Measurements from ENCODE around the gene TBX4. TPM values are rescaled to one million over a fixed set of nuclear protein-coding genes. Genes with fewer than 3 reads are reported as not detected.
A peak's percentile ranks its signal among the peaks of the same experiment; 100 is the strongest.

The TBX4 gene
- total RNA-seq, 1 donor from 2014 or later = 56.6 TPM

DNA sequence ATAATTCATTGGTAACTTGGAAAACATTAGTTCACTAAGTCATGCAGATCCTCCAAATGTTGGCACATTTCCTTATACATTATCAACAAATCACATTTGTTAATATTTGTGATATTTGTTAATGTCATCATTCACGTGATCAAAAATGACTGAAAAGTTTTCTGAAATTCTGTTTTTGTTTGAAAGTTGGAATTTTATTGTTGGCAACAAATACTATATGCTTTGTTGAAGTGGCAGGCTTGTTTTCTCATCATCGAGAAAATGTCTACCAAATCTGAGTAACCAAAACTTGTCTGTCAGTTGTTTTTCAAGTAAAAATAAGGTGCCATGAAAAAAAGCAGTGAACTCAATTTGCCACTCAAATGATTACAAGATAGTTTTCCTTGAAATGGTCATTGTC lies 75.9 kb downstream of the TBX4 start:
- Mint-ChIP-seq H3K27ac (no peak overlapping the region), H3K4me3 (no peak overlapping the region), H3K9me3 (no peaks in the 10 kb centered on the region), H3K27me3 (ENCODE audit: low read depth) (no peaks in the 10 kb centered on the region), H3K36me3 (no peaks in the 10 kb centered on the region), H3K4me1 (peaks cover 34% of the 10 kb centered on the region)
- DNase-seq (ENCODE audit: low spot score in 2 of 2, unreplicated experiment in 2 of 2) = no peak
- TF ChIP-seq, protein P1, sequence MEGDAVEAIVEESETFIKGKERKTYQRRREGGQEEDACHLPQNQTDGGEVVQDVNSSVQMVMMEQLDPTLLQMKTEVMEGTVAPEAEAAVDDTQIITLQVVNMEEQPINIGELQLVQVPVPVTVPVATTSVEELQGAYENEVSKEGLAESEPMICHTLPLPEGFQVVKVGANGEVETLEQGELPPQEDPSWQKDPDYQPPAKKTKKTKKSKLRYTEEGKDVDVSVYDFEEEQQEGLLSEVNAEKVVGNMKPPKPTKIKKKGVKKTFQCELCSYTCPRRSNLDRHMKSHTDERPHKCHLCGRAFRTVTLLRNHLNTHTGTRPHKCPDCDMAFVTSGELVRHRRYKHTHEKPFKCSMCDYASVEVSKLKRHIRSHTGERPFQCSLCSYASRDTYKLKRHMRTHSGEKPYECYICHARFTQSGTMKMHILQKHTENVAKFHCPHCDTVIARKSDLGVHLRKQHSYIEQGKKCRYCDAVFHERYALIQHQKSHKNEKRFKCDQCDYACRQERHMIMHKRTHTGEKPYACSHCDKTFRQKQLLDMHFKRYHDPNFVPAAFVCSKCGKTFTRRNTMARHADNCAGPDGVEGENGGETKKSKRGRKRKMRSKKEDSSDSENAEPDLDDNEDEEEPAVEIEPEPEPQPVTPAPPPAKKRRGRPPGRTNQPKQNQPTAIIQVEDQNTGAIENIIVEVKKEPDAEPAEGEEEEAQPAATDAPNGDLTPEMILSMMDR (IDR thresholded peaks at IDR 0.05; ENCODE audit: unreplicated experiment) = no peak

DNA sequence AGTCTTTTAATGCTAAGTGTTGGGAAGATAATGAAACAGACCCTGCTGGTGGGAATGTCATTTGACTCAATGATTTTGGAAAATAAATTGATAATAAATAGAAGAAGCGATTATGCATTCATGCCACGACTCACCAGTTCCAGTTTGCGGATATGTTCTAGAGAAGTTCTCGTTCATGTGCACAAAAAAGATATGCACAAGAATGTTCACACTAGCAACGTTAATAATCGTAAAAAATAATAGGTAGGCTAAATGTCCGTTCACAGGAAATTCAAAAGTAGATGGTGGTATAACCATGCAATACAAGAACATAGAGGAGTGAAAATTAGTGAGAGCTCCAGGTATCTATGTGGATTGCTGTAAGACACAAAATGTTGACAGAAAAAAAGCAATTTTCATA lies 79.0 kb downstream of the TBX4 start:
- Mint-ChIP-seq H3K4me3 (no peak overlapping the region), H3K4me1 (peaks cover 30% of the 10 kb centered on the region), H3K27me3 (ENCODE audit: low read depth) (no peaks in the 10 kb centered on the region), H3K9me3 (no peaks in the 10 kb centered on the region), H3K27ac (no peak overlapping the region), H3K36me3 (no peaks in the 10 kb centered on the region)
- TF ChIP-seq, protein P1 (IDR thresholded peaks at IDR 0.05; ENCODE audit: unreplicated experiment) = no peak
- DNase-seq (ENCODE audit: low spot score in 2 of 2, unreplicated experiment in 2 of 2) = no peak

DNA sequence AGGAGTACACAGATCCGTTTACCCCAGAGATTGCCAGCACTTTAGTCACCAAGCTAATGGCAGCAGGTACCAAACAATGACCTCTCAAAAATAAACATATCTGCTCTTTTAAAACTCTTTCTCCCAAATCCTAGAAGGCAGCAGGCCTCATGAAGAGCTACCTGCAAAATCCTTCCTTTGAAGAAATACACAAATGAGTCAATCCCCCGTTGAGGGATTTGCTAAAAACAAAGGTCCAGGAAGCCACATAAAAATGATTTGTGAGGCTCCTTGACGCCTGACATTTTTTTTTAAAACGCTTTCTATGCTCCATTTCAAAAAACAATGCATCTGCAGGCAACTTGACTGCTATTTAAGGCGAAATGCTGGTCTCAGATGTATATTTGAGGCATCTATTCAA lies 80.6 kb downstream of the TBX4 start:
- peak overlapping the region; percentile 72 for H3K27ac Mint-ChIP-seq
- no peaks in the 10 kb centered on the region for H3K27me3 Mint-ChIP-seq (ENCODE audit: low read depth)
- H3K36me3 Mint-ChIP-seq = no peaks in the 10 kb centered on the region
- TF ChIP-seq, protein P1 (IDR thresholded peaks at IDR 0.05; ENCODE audit: unreplicated experiment) = no peak
- no peak overlapping the region for H3K4me3 Mint-ChIP-seq
- peaks cover 25% of the 10 kb centered on the region for H3K4me1 Mint-ChIP-seq
- no peaks in the 10 kb centered on the region for H3K9me3 Mint-ChIP-seq
- DNase-seq (ENCODE audit: low spot score in 2 of 2, unreplicated experiment in 2 of 2) = no peak

DNA sequence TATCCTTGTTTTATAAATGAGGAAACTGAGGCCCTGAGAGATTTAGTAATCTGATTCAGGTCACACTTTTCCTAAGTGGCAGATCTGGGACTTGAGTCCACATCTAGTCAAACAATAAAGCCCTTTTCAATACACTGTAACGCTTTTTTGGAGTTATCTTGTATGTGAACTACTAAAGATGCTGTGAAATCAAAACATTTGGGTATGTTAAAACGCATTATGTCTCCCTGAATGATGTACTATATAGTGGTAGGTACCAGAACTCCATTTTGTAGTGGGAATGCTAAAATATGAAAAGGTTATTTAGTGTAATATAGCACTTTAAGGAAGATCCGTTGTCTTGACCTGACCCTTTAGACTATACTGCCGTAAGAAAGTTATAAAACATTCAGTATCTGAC lies 81.6 kb downstream of the TBX4 start:
- H3K4me1 Mint-ChIP-seq = peaks cover 25% of the 10 kb centered on the region
- H3K9me3 Mint-ChIP-seq = no peaks in the 10 kb centered on the region
- peak overlapping the region; percentile 70 for H3K27ac Mint-ChIP-seq
- H3K36me3 Mint-ChIP-seq = no peaks in the 10 kb centered on the region
- no peak overlapping the region for H3K4me3 Mint-ChIP-seq
- no peaks in the 10 kb centered on the region for H3K27me3 Mint-ChIP-seq (ENCODE audit: low read depth)
- DNase-seq (ENCODE audit: low spot score in 2 of 2, unreplicated experiment in 2 of 2) = no peak
- TF ChIP-seq, protein P1 (IDR thresholded peaks at IDR 0.05; ENCODE audit: unreplicated experiment) = no peak

DNA sequence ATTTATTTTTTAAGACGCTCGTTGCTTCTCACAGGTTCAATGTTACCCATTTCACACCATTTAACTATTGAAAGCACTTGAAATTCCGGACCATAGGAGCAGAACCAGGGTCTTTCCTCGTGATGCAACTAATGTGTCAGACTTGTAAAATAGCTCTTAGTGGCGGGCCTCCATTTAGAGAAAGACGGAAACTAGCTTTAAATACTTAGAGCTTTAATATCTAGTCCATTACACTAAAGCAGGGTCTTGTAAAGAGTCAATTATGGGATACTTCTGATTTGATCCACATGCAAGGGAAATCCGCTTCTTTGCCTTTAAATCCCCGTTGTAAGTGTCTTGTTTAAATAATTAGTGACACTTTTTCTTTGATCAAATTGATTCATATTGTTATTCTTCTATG lies 82.2 kb downstream of the TBX4 start:
- Mint-ChIP-seq H3K27ac (peak overlapping the region; percentile 70), H3K4me3 (no peak overlapping the region), H3K9me3 (no peaks in the 10 kb centered on the region), H3K27me3 (ENCODE audit: low read depth) (no peaks in the 10 kb centered on the region), H3K36me3 (no peaks in the 10 kb centered on the region), H3K4me1 (peaks cover 25% of the 10 kb centered on the region)
- no peak for DNase-seq (ENCODE audit: low spot score in 2 of 2, unreplicated experiment in 2 of 2)
- TF ChIP-seq, protein P1 (IDR thresholded peaks at IDR 0.05; ENCODE audit: unreplicated experiment) = no peak

Other genes with a start within 250 kb of the TBX4 start
- 164 to 176 TPM (median 173 TPM) in 3 replicates for gene TBX2, start 52.6 kb upstream of the TBX4 start, total RNA-seq
- not detected in 3 replicates for gene NACA2, start 138.8 kb downstream of the TBX4 start, total RNA-seq